Activated CD4-positive, alpha-beta T cell treated with anti-CD3 and anti-CD28 coated beads for 36 hours (primary cell): Measurements from ENCODE around the gene COQ9. TPM values are rescaled to one million over a fixed set of nuclear protein-coding genes. Genes with fewer than 3 reads are reported as not detected.

Source experiments
- ATAC-seq: fragments of 200-7000 bp; cut with Tn5 transposase; one replicate; pipeline ENCODE4 v1.10.0; 2021; ENCODE audit warnings: mild to moderate bottlenecking, moderate library complexity
- CTCF ChIA-PET: fragments of 350-600 bp; sonication (Branson Sonifier 250); formaldehyde crosslinking; loops from one replicate; lab custom pipeline; 2021; ENCODE audit warnings: antibody characterized with exemption; lab: Charles Lee
- POLR2A ChIA-PET: fragments of 350-600 bp; sonication (Branson Sonifier 250); formaldehyde crosslinking; loops from one replicate; lab custom pipeline; 2021; ENCODE audit warnings: antibody characterized with exemption, inconsistent platforms; lab: Charles Lee
- DNase-seq: peaks from one replicate; pipeline ENCODE4 v3.0.0-alpha.2; 2020
- H3K27ac Mint-ChIP-seq: one replicate; pipeline ENCODE4 v1.8.0; 2021; ENCODE audit warnings: mixed read lengths
- H3K27me3 Mint-ChIP-seq: one replicate; pipeline ENCODE4 v1.8.0; 2021; ENCODE audit warnings: mixed read lengths
- H3K36me3 Mint-ChIP-seq: one replicate; pipeline ENCODE4 v1.8.0; 2021; ENCODE audit warnings: low read depth, mixed read lengths
- H3K4me1 Mint-ChIP-seq: one replicate; pipeline ENCODE4 v1.8.0; 2021; ENCODE audit warnings: mixed read lengths
- H3K4me3 Mint-ChIP-seq: one replicate; pipeline ENCODE4 v1.8.0; 2021; ENCODE audit warnings: mild to moderate bottlenecking, moderate library complexity, mixed read lengths
- H3K9me3 Mint-ChIP-seq: one replicate; pipeline ENCODE4 v1.8.0; 2021; ENCODE audit warnings: low read depth, mixed read lengths
- intact Hi-C, 2 experiments: fragments of 100-400 bp; cut with DNase I in 1 of 2; cut with micrococcal nuclease in 1 of 2; formaldehyde crosslinking; loops; one replicate each; pipeline versions ENCODE4 v1.14.2 to v1.15.1; 2022 to 2024; cut with DNase I, micrococcal nuclease
- total RNA-seq, 2 experiments: library from RNA; stranded (reverse); gene quantifications; one replicate each; pipeline ENCODE4 v1.2.3, GENCODE V29; 2021

COQ9 gene
- total RNA-seq, 2 experiments from 2014 or later = 39.4 to 52.1 TPM

GRCh38 chr16:57478396-57479204, 31.3 kb downstream of the COQ9 start:
- Mint-ChIP-seq H3K36me3 (no peaks in the 10 kb centered on the region), H3K4me3 (no peak overlapping the region), H3K9me3 (no peaks in the 10 kb centered on the region), H3K27ac (no peak overlapping the region), H3K27me3 (no peaks in the 10 kb centered on the region), H3K4me1 (peaks cover 19% of the 10 kb centered on the region)
- POLR2A ChIA-PET = no interaction called here
- DNase-seq (no peak), ATAC-seq (no peak)
- intact Hi-C loops = no loop called here
- CTCF ChIA-PET = interaction anchor here (0.6 to 1.3 kb wide), 3 partner anchors 10 to 61 kb away, joined by 3 to 4 read pairs (median 3); no protein-coding TSS in a partner anchor

- peaks cover 21% of the 10 kb centered on the region for H3K4me1 Mint-ChIP-seq
These were observed 32.1 kb downstream of the COQ9 start for GRCh38 chr16:57479205-57479975.

DNA sequence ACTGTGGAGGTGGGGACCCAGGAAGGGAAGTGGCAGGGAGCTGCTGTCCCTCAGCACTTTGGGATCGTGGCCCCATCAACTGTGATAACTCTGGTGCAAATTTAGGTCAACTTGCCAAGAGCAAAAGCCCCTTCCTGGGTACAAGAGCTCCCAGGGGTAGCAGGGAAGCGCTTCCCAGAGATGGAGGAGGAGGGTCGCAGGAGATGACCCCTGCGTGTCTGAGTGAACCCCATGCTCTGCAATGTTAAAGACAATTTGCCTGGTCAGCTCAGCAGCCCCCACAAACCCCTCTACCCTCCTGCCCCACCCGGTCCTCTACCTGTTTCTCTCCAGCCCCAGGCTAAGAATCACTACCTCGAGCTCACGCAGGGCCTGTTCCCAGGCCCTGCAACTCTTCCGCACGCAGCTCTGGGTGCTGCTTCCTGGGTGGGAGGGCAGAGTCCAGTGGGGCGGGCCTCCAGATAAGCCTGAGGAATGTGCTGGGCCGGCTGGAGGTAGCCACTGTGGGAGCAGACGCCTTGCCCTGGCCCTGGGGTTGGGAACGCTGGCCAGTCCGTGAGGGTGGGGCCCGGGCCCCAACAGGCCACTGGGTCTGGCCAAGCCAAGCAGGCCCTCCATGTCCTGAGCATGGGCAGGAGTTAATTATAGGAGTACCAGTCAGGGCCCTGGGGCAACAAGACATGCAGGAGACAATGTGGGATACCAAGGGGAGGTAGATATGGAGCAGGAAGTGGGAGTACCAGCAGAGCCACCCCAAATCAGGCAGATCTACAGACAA, 32.9 kb downstream of the COQ9 start:
- no peak for ATAC-seq
- no peak overlapping the region for H3K4me3 Mint-ChIP-seq
- no peaks in the 10 kb centered on the region for H3K36me3 Mint-ChIP-seq
- ChIA-PET POLR2A (no interaction called here), CTCF (interaction anchor here (0.6 to 1.3 kb wide), 5 partner anchors 15 to 196 kb away, joined by 3 to 4 read pairs (median 3); partner anchors contain the start of genes CIAPIN1 and COQ9)
- no peak for DNase-seq
- no peaks in the 10 kb centered on the region for H3K27me3 Mint-ChIP-seq
- no peak overlapping the region for H3K27ac Mint-ChIP-seq
- no peaks in the 10 kb centered on the region for H3K9me3 Mint-ChIP-seq
- intact Hi-C loops = no loop called here
- H3K4me1 Mint-ChIP-seq = peaks cover 19% of the 10 kb centered on the region

More at GRCh38 chr16:57479205-57479975, 32.1 kb downstream of the COQ9 start:
- POLR2A ChIA-PET = no interaction called here
- no peak overlapping the region for H3K4me3 Mint-ChIP-seq
- H3K27ac Mint-ChIP-seq = no peak overlapping the region
- H3K36me3 Mint-ChIP-seq = no peaks in the 10 kb centered on the region
- no peaks in the 10 kb centered on the region for H3K9me3 Mint-ChIP-seq
- ATAC-seq (no peak), DNase-seq (no peak)
- no peaks in the 10 kb centered on the region for H3K27me3 Mint-ChIP-seq
- CTCF ChIA-PET = interaction anchor here (0.6 to 1.3 kb wide), 5 partner anchors 10 to 197 kb away, joined by 3 to 4 read pairs (median 3); partner anchors contain the start of genes CIAPIN1 and COQ9
- intact Hi-C loops = no loop called here

DNA sequence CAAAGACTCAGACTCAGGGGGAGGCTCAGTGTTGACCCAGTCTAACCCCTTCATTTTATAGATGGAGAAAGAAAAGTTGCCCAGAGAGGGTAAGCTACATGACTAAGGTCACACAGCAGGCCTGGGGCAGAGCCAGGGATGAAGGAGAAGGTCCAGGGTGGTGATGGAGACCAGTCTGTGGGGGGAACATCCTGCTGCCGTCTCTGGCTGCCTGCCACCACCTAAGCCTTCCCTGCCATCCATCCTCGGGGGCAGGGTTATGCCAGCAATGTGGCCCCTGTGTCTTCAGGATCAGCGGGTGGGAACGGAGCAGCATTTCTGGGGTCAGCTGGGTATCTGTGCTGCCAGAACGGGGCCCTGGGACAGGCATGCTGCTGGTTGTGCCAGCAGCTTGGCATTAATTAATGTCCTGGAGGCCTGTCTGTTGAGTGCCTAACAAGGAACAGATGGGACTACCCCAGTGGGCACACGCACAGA, 33.5 kb downstream of the COQ9 start:
- DNase-seq (no peak), ATAC-seq (no peak)
- ChIA-PET CTCF (interaction anchor here (0.6 to 1.1 kb wide), 2 partner anchors 18 to 50 kb away, joined by 3 to 5 read pairs; no protein-coding TSS in a partner anchor), POLR2A (no interaction called here)
- H3K4me3 Mint-ChIP-seq = no peak overlapping the region
- intact Hi-C loops = no loop called here
- no peaks in the 10 kb centered on the region for H3K36me3 Mint-ChIP-seq
- no peaks in the 10 kb centered on the region for H3K9me3 Mint-ChIP-seq
- peaks cover 18% of the 10 kb centered on the region for H3K4me1 Mint-ChIP-seq
- no peaks in the 10 kb centered on the region for H3K27me3 Mint-ChIP-seq
- no peak overlapping the region for H3K27ac Mint-ChIP-seq

- no peak overlapping the region for H3K4me3 Mint-ChIP-seq
- H3K9me3 Mint-ChIP-seq = no peaks in the 10 kb centered on the region
- POLR2A ChIA-PET = no interaction called here
- H3K36me3 Mint-ChIP-seq = no peaks in the 10 kb centered on the region
- no peak for ATAC-seq
- CTCF ChIA-PET = interaction anchor here (0.8 to 2.0 kb wide), 4 partner anchors 8 to 38 kb away, joined by 4 to 6 read pairs (median 5); no protein-coding TSS in a partner anchor
- intact Hi-C loops = no loop called here
- H3K27ac Mint-ChIP-seq = no peak overlapping the region
- no peaks in the 10 kb centered on the region for H3K27me3 Mint-ChIP-seq
- H3K4me1 Mint-ChIP-seq = peaks cover 15% of the 10 kb centered on the region
- no peak for DNase-seq
These were observed 34.1 kb downstream of the COQ9 start for GRCh38 chr16:57481421-57481820.

DNA sequence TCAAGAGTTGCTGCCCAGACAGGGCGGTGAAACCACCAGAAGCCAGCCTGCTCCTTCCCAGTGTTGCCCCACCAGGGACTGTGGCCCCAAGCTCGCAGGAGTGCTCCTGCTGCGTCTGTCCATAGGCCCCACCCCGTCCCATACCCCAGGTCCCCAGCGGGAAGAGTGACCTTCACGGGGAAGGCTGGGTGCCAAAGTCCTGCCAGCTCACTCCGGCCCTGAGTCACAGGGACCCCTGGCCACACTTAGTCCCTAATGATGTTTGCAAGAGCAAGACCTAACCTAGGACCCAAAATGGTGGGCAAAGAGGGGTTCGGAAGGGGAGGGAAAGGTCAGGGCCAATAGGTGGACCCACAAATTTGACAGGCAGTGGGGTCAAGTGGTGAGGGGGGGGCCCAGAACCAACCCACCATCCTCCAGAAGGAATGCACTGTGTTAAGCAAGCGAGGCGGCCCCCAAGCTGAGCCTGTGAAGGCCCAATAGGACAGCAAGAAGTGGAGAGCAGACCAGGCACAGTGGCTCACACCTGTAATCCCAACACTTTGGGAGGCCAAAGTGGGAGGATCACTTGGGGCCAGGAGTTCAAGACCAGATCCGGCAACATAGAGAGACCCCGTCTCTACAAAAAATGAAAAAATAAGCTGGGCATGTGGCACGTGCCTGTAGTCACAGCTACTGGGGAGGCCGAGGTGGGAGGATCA, 35.7 kb downstream of the COQ9 start:
- no peaks in the 10 kb centered on the region for H3K27me3 Mint-ChIP-seq
- peaks cover 25% of the 10 kb centered on the region for H3K4me1 Mint-ChIP-seq
- POLR2A ChIA-PET = no interaction called here
- intact Hi-C loops = no loop called here
- no peak overlapping the region for H3K27ac Mint-ChIP-seq
- no peaks in the 10 kb centered on the region for H3K36me3 Mint-ChIP-seq
- no peak overlapping the region for H3K4me3 Mint-ChIP-seq
- ATAC-seq (no peak), DNase-seq (no peak)
- no peaks in the 10 kb centered on the region for H3K9me3 Mint-ChIP-seq
- CTCF ChIA-PET = interaction anchor here (0.7 to 2.0 kb wide), 5 partner anchors 9 to 52 kb away, joined by 3 to 5 read pairs (median 3); no protein-coding TSS in a partner anchor

- ATAC-seq = no peak
- ChIA-PET POLR2A (no interaction called here), CTCF (interaction anchor here (0.9 to 1.6 kb wide), 2 partner anchors 35 to 51 kb away, joined by 3 to 5 read pairs; no protein-coding TSS in a partner anchor)
- Mint-ChIP-seq H3K4me3 (no peak overlapping the region), H3K27ac (no peak overlapping the region), H3K36me3 (no peaks in the 10 kb centered on the region), H3K9me3 (no peaks in the 10 kb centered on the region), H3K27me3 (no peaks in the 10 kb centered on the region), H3K4me1 (peaks cover 25% of the 10 kb centered on the region)
- intact Hi-C loops = no loop called here
- no peak for DNase-seq
These were observed 36.6 kb downstream of the COQ9 start for GRCh38 chr16:57483725-57484514.

DNA sequence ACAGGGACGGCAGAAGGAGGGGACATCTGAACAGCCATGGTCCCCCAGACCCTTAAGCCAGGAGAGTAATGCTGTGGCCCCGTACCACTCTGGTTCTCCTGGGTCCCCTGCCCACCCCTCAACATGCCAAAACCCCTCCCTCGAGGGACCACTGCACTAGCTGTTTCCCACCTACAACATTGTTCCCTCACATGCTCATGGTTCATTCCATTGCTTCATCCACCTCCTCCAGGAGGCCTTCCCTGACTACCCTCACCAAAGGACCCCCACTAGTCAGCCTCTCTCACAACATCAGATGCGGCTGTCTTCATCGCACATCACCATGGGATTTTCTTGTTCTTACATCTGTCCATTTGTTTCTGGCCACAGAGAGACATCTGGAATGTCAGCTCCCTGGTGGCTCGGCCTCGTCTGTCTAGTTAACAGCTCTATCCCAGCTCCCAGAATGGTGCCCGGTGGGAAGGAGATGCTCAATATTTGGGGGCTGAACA, 37.3 kb downstream of the COQ9 start:
- intact Hi-C loops = no loop called here
- H3K4me1 Mint-ChIP-seq = peaks cover 22% of the 10 kb centered on the region
- DNase-seq = no peak
- no peaks in the 10 kb centered on the region for H3K36me3 Mint-ChIP-seq
- H3K27me3 Mint-ChIP-seq = no peaks in the 10 kb centered on the region
- CTCF ChIA-PET = interaction anchor here (1.6 kb wide), 1 partner anchor 35 kb away, joined by 5 read pairs; no protein-coding TSS in a partner anchor
- ATAC-seq = no peak
- H3K4me3 Mint-ChIP-seq = no peak overlapping the region
- POLR2A ChIA-PET = interaction anchor here (0.7 kb wide), 1 partner anchor 33 kb away, joined by 3 read pairs; no protein-coding TSS in a partner anchor
- no peaks in the 10 kb centered on the region for H3K9me3 Mint-ChIP-seq
- H3K27ac Mint-ChIP-seq = no peak overlapping the region

DNA sequence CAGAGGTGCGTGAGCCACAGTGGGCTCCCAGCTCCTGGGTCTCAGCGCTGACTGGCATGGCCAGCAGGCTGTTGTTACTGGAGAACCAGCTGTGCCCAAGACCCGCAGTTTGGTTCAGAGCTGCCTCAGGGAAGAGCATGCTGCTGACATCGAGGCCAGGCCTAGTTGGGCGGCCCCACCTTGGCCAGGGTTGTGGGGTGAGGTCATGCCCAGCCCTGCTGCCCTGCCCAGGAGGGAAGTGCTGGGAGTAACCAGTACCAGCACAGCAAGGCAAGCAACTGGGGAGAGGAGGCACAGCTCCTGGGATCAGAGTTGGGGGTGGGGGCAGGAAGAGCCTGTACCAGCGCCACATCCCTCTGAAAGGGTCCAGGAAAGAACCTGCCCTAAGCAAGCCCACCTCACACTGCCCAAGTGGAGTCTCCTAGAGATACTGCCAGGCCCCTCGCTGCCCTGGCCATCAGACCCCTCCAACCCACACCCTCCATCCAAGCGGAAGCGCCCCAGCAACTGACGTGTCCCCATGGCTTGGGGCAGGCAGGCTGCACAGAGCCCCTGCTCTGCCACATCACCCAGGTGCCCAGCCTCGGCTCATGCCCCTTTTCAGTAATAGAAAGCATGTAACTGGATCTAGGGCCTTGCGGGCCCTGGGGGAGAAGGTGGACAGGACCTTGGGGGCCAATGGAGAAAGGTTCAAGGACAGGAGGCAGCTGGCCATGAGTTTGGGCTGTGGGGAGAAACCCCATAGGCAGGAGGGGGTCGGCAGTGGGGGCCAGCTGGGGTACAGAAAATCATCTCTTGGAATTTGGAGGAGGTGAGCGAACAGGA, 38.0 kb downstream of the COQ9 start:
- H3K4me1 Mint-ChIP-seq = peaks cover 22% of the 10 kb centered on the region
- peak overlapping the region; percentile 75 for H3K4me3 Mint-ChIP-seq
- ATAC-seq (no peak), DNase-seq (no peak)
- ChIA-PET CTCF (interaction anchor here (0.8 to 1.4 kb wide), 5 partner anchors 10 to 469 kb away, joined by 3 to 7 read pairs (median 3); partner anchors contain the start of gene POLR2C), POLR2A (interaction anchor here (0.7 kb wide), 1 partner anchor 34 kb away, joined by 3 read pairs; no protein-coding TSS in a partner anchor)
- H3K27ac Mint-ChIP-seq = peak overlapping the region; percentile 51
- H3K36me3 Mint-ChIP-seq = no peaks in the 10 kb centered on the region
- H3K27me3 Mint-ChIP-seq = no peaks in the 10 kb centered on the region
- intact Hi-C loops = no loop called here
- no peaks in the 10 kb centered on the region for H3K9me3 Mint-ChIP-seq
